Measurements from ENCODE around the gene IMP4.

DNA sequence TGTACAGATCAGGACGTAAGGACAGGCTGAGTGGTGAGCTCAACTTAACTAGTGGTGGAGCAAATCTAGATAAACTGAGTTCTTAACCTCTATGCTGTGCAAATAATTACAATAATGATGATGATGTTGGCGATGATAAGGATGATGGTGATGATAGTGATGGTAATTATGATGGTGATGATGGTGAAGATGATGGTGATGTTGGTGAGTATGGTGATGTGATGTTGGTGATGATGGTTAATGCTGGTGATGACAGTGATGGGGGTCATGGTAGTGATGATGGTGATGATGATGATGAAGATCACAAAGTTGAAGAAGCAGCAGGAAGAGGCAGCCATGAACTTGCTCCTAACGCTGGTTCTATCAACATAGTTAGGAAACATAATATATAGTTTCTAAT lies 38.0 kb upstream of the IMP4 start:
- TF ChIP-seq, protein P1, sequence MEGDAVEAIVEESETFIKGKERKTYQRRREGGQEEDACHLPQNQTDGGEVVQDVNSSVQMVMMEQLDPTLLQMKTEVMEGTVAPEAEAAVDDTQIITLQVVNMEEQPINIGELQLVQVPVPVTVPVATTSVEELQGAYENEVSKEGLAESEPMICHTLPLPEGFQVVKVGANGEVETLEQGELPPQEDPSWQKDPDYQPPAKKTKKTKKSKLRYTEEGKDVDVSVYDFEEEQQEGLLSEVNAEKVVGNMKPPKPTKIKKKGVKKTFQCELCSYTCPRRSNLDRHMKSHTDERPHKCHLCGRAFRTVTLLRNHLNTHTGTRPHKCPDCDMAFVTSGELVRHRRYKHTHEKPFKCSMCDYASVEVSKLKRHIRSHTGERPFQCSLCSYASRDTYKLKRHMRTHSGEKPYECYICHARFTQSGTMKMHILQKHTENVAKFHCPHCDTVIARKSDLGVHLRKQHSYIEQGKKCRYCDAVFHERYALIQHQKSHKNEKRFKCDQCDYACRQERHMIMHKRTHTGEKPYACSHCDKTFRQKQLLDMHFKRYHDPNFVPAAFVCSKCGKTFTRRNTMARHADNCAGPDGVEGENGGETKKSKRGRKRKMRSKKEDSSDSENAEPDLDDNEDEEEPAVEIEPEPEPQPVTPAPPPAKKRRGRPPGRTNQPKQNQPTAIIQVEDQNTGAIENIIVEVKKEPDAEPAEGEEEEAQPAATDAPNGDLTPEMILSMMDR (IDR thresholded peaks at IDR 0.05), result no peak
- no peak for TF ChIP-seq EZH2 (IDR thresholded peaks at IDR 0.05; ENCODE audit: borderline replicate concordance, insufficient read depth, low read depth, low read length, poor library complexity, severe bottlenecking)

All from B cell (primary cell).